DOHH2 (cell line): Measurements from ENCODE around the gene CDK1.

Source experiments
- H3F3A ChIP-seq: fragments of 200-600 bp; sonication (generic), shearing (Covaris generic); 2 replicates; pipeline ENCODE4 v1.6.0; 2016; ENCODE audit warnings: antibody characterized with exemption, mild to moderate bottlenecking; ENCODE audit not compliant: control insufficient read depth, insufficient read depth
- H3K27ac ChIP-seq: fragments of 200-600 bp; sonication (generic); 2 replicates; pipeline ENCODE4 v1.5.1; 2014; ENCODE audit warnings: low read depth, mild to moderate bottlenecking, low read length, moderate library complexity
- H3K27me3 ChIP-seq: fragments of 200-600 bp; sonication (generic); 2 replicates; pipeline ENCODE4 v1.6.1; 2014; ENCODE audit warnings: mild to moderate bottlenecking, low read length, mixed read lengths; ENCODE audit not compliant: control insufficient read depth
- H3K36me3 ChIP-seq: fragments of 200-600 bp; sonication (generic); 2 replicates; pipeline ENCODE4 v1.6.1; 2014; ENCODE audit warnings: mild to moderate bottlenecking, low read length, moderate library complexity, mixed read lengths; ENCODE audit not compliant: control insufficient read depth
- H3K4me1 ChIP-seq: fragments of 200-600 bp; sonication (generic); 2 replicates; pipeline ENCODE4 v1.6.1; 2014; ENCODE audit warnings: mild to moderate bottlenecking, low read length, mixed read lengths; ENCODE audit not compliant: control insufficient read depth
- H3K4me2 ChIP-seq: fragments of 200-600 bp; sonication (generic); 2 replicates; pipeline ENCODE4 v1.6.0; 2014; ENCODE audit warnings: mild to moderate bottlenecking, low read length, moderate library complexity
- H3K4me3 ChIP-seq: fragments of 200-600 bp; sonication (generic); 2 replicates; pipeline ENCODE4 v1.5.1; 2014; ENCODE audit warnings: mild to moderate bottlenecking, low read length, mixed read lengths
- H3K79me2 ChIP-seq: fragments of 200-600 bp; sonication (generic); 2 replicates; pipeline ENCODE4 v1.6.1; 2014; ENCODE audit warnings: mild to moderate bottlenecking, low read length, mixed read lengths; ENCODE audit not compliant: control insufficient read depth
- H3K9me2 ChIP-seq: fragments of 200-600 bp; sonication (generic); replicated peaks from 2 replicates; pipeline ENCODE4 v1.6.1; 2014; ENCODE audit warnings: mild to moderate bottlenecking, low read length, mixed read lengths; ENCODE audit not compliant: control insufficient read depth
- H3K9me3 ChIP-seq: fragments of 200-600 bp; sonication (generic); 2 replicates; pipeline ENCODE4 v1.6.1; 2014; ENCODE audit warnings: antibody characterized with exemption, low read length, mixed read lengths; ENCODE audit not compliant: control insufficient read depth, insufficient read depth
- H4K20me1 ChIP-seq: fragments of 200-600 bp; sonication (generic); 2 replicates; pipeline ENCODE4 v1.6.0; 2014; ENCODE audit warnings: low read depth, mild to moderate bottlenecking, antibody characterized with exemption, low read length, moderate library complexity; ENCODE audit not compliant: control insufficient read depth, insufficient read depth
- CTCF ChIP-seq: fragments of 200-600 bp; sonication (generic); IDR thresholded peaks from one replicate; pipeline ENCODE4 v1.5.1; 2014; ENCODE audit warnings: antibody characterized with exemption, mild to moderate bottlenecking, low read depth, low read length; ENCODE audit not compliant: poor library complexity, severe bottlenecking
- EZH2phosphoT487 ChIP-seq: fragments of 200-600 bp; sonication (generic); IDR thresholded peaks from 2 replicates; pipeline ENCODE4 v1.6.1; 2017; ENCODE audit warnings: borderline replicate concordance, mild to moderate bottlenecking, antibody characterized with exemption, low read length, moderate library complexity, mixed read lengths

Gene CDK1

GRCh38 chr10:60778214-60778970, at the start of gene CDK1:
Gene CDK1 (plus strand): TSS chr10:60778478. CDS start chr10:60780166, 1,688 bp downstream.
- TF ChIP-seq CTCF (no peak), EZH2phosphoT487 (no peak)
- no peaks in the 10 kb centered on the region for H3K9me2 ChIP-seq
- peaks cover 51% of the 10 kb centered on the region for H3K36me3 ChIP-seq
- H3K79me2 ChIP-seq, result peaks cover 52% of the 10 kb centered on the region
- H3K27ac ChIP-seq, result peak within 1 kb of the TSS; percentile 82
- peaks cover 38% of the 10 kb centered on the region for H3K4me1 ChIP-seq
- peaks cover 35% of the 10 kb centered on the region for H4K20me1 ChIP-seq
- H3F3A ChIP-seq, result peaks cover 14% of the 10 kb centered on the region; the same call in 1 of the 2 replicates
- H3K4me2 ChIP-seq, result peak within 1 kb of the TSS; percentile 89
- H3K9me3 ChIP-seq, result no peaks in the 10 kb centered on the region
- H3K27me3 ChIP-seq, result no peaks in the 10 kb centered on the region
- H3K4me3 ChIP-seq, result peak within 1 kb of the TSS; percentile 95

GRCh38 chr10:60729106-60729505, 49.2 kb upstream of the CDK1 start:
- Histone ChIP-seq H3K79me2 (no peaks in the 10 kb centered on the region), H3K27ac (no peak overlapping the region), H3K36me3 (no peaks in the 10 kb centered on the region), H3K9me3 (no peaks in the 10 kb centered on the region), H3K9me2 (no peaks in the 10 kb centered on the region), H3F3A (no peaks in the 10 kb centered on the region), H3K4me2 (no peak overlapping the region), H4K20me1 (no peaks in the 10 kb centered on the region), H3K4me3 (no peak overlapping the region), H3K27me3 (peaks cover 62% of the 10 kb centered on the region), H3K4me1 (peaks cover 14% of the 10 kb centered on the region)
- TF ChIP-seq CTCF (no peak), EZH2phosphoT487 (no peak)

GRCh38 chr10:60731134-60731885, 47.0 kb upstream of the CDK1 start:
- Histone ChIP-seq H3K9me2 (no peaks in the 10 kb centered on the region), H3K27me3 (peaks cover 73% of the 10 kb centered on the region), H3F3A (no peaks in the 10 kb centered on the region), H3K27ac (no peak overlapping the region), H3K79me2 (no peaks in the 10 kb centered on the region), H4K20me1 (no peaks in the 10 kb centered on the region), H3K4me1 (peaks cover 14% of the 10 kb centered on the region), H3K36me3 (no peaks in the 10 kb centered on the region), H3K4me2 (no peak overlapping the region), H3K9me3 (no peaks in the 10 kb centered on the region), H3K4me3 (no peak overlapping the region)
- TF ChIP-seq CTCF (no peak), EZH2phosphoT487 (no peak)
